ENCODE measurements around the gene ANO1.

ANO1 gene

DNA sequence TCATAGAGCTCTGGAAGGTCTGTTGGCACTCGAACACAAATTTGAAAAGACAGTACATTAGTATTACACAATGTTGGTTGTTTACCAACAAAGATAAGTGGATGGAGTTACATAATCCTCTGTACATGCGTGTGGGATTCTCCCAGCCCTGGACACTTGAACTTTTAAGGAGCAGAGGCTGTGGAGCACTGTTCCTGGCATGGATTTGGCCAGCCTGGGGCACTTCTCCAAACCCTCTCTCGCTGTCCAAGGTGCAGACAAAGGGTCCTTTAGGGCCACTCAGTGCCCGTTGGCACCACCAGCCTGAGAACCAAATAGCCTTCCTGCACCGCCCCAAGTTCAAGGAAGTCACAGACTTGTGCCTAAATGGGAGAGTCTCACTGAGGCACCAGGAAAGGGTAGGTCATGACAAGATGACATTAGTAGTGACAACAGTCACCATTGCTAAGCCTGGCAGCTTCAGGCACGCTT, 1.6 kb upstream of the ANO1 start:
- Histone ChIP-seq H3K4me3 (ENCODE audit: low read length) (no peak overlapping the region), H3K56ac (ENCODE audit: low read length) (no peak overlapping the region), H2BK15ac (replicated peaks; ENCODE audit: low read depth) (no peak overlapping the region), H3K4me2 (ENCODE audit: low read length) (no peak overlapping the region), H3K4me1 (ENCODE audit: control insufficient read depth, low read depth, low read length) (no peaks in the 10 kb centered on the region), H3K9ac (ENCODE audit: low read length) (no peak overlapping the region), H3K36me3 (ENCODE audit: control insufficient read depth, insufficient read depth, low read length) (no peaks in the 10 kb centered on the region), H3K18ac (ENCODE audit: low read length) (no peak overlapping the region), H3K4ac (ENCODE audit: low read depth, low read length) (no peak overlapping the region), H3K23ac (ENCODE audit: low read length) (no peak overlapping the region), H2BK120ac (ENCODE audit: low read depth, low read length) (no peak overlapping the region), H3K27me3 (ENCODE audit: insufficient read depth, low read length, poor library complexity) (peaks cover 27% of the 10 kb centered on the region), H4K8ac (ENCODE audit: low read depth, low read length) (no peak overlapping the region), H3K79me1 (ENCODE audit: low read length) (no peaks in the 10 kb centered on the region), H3K27ac (ENCODE audit: low read depth, low read length) (no peak overlapping the region), H2AK5ac (ENCODE audit: low read length) (no peak overlapping the region), H2BK5ac (ENCODE audit: low read length) (no peak overlapping the region), H3K79me2 (ENCODE audit: control insufficient read depth, insufficient read depth, low read length) (no peaks in the 10 kb centered on the region), H4K5ac (ENCODE audit: low read length) (no peak overlapping the region)
- WGBS (ENCODE audit: extremely low coverage, insufficient coverage, low lambda C conversion rate): no CpG with 5 or more reads among the region's 6 CpGs
- no peak for DNase-seq

DNA sequence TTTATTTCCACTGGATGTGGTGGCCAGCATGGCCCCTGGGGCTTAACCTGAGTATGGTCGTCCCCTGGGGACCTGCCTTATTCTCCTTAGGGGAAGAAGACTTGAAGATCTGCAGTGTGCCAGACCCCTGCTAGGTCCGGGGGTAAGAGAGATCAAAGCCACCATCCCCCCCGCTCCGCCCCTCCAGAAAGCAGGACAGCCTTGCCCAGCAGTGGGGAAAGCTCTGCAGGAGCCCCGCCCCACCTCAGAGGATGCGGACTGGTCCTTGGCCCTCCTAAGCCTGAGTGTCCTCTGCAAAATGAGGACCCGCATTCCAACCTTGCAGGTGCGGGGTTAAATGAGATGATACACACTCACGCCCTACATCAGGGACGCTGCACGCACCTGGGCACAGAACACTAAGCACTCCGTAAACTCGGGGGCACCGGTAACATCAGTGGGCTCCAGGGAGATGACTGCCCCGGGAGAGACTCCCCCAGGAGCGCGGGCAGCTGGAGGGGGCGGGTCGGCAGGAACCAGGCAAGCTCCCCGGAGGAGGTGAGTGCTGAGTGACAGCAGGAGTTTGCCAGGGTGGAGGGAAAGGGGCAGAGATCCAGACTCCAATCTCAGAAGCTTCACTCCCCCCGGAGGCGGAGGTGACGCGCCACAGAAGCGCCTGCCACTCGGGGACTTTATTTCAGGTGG, 564 bp upstream of the ANO1 start:
- H3K56ac ChIP-seq (ENCODE audit: low read length): no peak overlapping the region
- no peaks in the 10 kb centered on the region for H3K79me2 ChIP-seq (ENCODE audit: control insufficient read depth, insufficient read depth, low read length)
- H2BK5ac ChIP-seq (ENCODE audit: low read length): no peak overlapping the region
- H3K4me3 ChIP-seq (ENCODE audit: low read length): no peak overlapping the region
- no peak overlapping the region for H3K9ac ChIP-seq (ENCODE audit: low read length)
- no peak overlapping the region for H4K8ac ChIP-seq (ENCODE audit: low read depth, low read length)
- H3K4me2 ChIP-seq (ENCODE audit: low read length): no peak overlapping the region
- H3K79me1 ChIP-seq (ENCODE audit: low read length): no peaks in the 10 kb centered on the region
- H2AK5ac ChIP-seq (ENCODE audit: low read length): no peak overlapping the region
- H4K5ac ChIP-seq (ENCODE audit: low read length): no peak overlapping the region
- DNase-seq: no peak
- no peaks in the 10 kb centered on the region for H3K36me3 ChIP-seq (ENCODE audit: control insufficient read depth, insufficient read depth, low read length)
- no peak overlapping the region for H2BK120ac ChIP-seq (ENCODE audit: low read depth, low read length)
- H3K18ac ChIP-seq (ENCODE audit: low read length): no peak overlapping the region
- WGBS (ENCODE audit: extremely low coverage, insufficient coverage, low lambda C conversion rate): no CpG with 5 or more reads among the region's 26 CpGs
- no peak overlapping the region for H3K23ac ChIP-seq (ENCODE audit: low read length)
- no peak overlapping the region for H3K27ac ChIP-seq (ENCODE audit: low read depth, low read length)
- no peaks in the 10 kb centered on the region for H3K4me1 ChIP-seq (ENCODE audit: control insufficient read depth, low read depth, low read length)
- H3K4ac ChIP-seq (ENCODE audit: low read depth, low read length): no peak overlapping the region
- no peak overlapping the region for H2BK15ac ChIP-seq (replicated peaks; ENCODE audit: low read depth)
- peaks cover 27% of the 10 kb centered on the region for H3K27me3 ChIP-seq (ENCODE audit: insufficient read depth, low read length, poor library complexity)

DNA sequence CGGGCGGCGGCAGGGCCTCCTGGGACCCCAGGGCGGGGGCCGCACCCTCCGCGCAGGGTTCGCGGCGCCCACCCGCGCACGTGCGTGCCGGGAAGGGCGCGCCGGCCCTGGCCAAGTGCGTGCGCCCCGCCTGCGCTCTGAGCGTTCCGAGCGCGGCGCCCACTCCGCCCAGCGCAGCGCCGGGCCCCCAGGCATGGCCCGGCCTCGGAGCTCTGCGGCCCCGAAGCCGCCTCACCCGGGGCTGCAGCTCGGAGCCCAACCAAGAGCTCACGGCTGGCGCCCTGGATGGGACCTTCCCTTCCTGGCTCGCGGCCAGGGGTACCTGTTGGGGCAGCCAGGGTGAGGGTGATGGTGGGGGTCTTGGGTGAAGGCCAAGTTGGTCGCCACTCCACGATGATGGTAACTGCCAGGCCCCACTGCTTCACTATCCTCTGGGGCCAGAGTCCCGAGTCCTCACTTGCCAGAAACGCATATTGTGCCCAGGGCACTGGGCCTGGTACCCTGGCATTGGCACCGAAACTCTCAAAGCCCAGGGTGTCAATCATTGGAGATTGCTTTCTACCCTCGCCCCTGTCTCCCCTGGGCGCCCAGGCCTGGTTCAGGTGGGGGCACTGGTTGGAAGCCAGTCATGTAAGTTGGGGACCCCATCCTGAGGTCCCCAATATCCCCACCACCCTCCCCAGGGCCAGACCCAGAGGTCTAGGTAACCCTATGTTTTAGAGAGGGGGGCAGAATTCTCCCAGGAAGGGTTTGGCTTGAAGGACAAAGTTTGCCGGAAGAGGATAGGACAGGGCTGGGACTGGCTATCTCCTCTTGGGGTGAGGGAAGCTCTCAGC, 882 bp downstream of the ANO1 start:
- H3K4me2 ChIP-seq (ENCODE audit: low read length): peak overlapping the region; percentile 50
- H3K4ac ChIP-seq (ENCODE audit: low read depth, low read length): no peak overlapping the region
- H3K36me3 ChIP-seq (ENCODE audit: control insufficient read depth, insufficient read depth, low read length): no peaks in the 10 kb centered on the region
- no peak overlapping the region for H3K18ac ChIP-seq (ENCODE audit: low read length)
- no peak overlapping the region for H2BK120ac ChIP-seq (ENCODE audit: low read depth, low read length)
- H4K5ac ChIP-seq (ENCODE audit: low read length): no peak overlapping the region
- no peak overlapping the region for H3K4me3 ChIP-seq (ENCODE audit: low read length)
- H2AK5ac ChIP-seq (ENCODE audit: low read length): no peak overlapping the region
- H4K8ac ChIP-seq (ENCODE audit: low read depth, low read length): no peak overlapping the region
- H3K27me3 ChIP-seq (ENCODE audit: insufficient read depth, low read length, poor library complexity): peaks cover 19% of the 10 kb centered on the region
- no peak overlapping the region for H3K27ac ChIP-seq (ENCODE audit: low read depth, low read length)
- H3K4me1 ChIP-seq (ENCODE audit: control insufficient read depth, low read depth, low read length): no peaks in the 10 kb centered on the region
- no peak overlapping the region for H3K9ac ChIP-seq (ENCODE audit: low read length)
- H2BK5ac ChIP-seq (ENCODE audit: low read length): no peak overlapping the region
- H2BK15ac ChIP-seq (replicated peaks; ENCODE audit: low read depth): no peak overlapping the region
- no peaks in the 10 kb centered on the region for H3K79me2 ChIP-seq (ENCODE audit: control insufficient read depth, insufficient read depth, low read length)
- no peaks in the 10 kb centered on the region for H3K79me1 ChIP-seq (ENCODE audit: low read length)
- WGBS (ENCODE audit: extremely low coverage, insufficient coverage, low lambda C conversion rate): no CpG with 5 or more reads among the region's 50 CpGs
- H3K23ac ChIP-seq (ENCODE audit: low read length): no peak overlapping the region
- peak overlapping the region; percentile 7 for H3K56ac ChIP-seq (ENCODE audit: low read length)
- DNase-seq: no peak

DNA sequence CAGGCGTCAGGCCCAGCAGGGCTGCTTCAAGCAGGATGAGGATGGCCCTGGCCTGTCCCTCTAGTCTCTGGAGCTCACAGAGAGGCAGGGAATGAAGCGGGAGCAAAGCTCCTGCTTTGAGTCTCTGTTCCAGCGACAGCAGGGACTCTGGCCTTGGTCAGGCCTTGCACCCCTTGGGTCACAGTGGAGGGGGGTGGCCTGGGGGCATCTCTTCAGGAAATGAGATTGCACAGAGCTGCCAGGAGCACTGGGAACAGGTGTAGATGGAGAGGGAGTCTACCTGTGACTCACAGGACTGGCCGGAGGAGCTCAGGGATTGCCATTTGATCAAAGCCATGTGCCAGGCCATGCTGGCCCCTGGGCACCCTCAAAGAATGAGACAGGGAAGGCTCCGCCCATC, 1.6 kb downstream of the ANO1 start:
- Histone ChIP-seq H2AK5ac (ENCODE audit: low read length) (no peak overlapping the region), H3K56ac (ENCODE audit: low read length) (no peak overlapping the region), H3K79me2 (ENCODE audit: control insufficient read depth, insufficient read depth, low read length) (no peaks in the 10 kb centered on the region), H3K36me3 (ENCODE audit: control insufficient read depth, insufficient read depth, low read length) (no peaks in the 10 kb centered on the region), H2BK120ac (ENCODE audit: low read depth, low read length) (no peak overlapping the region), H4K8ac (ENCODE audit: low read depth, low read length) (no peak overlapping the region), H3K79me1 (ENCODE audit: low read length) (no peaks in the 10 kb centered on the region), H3K4me3 (ENCODE audit: low read length) (no peak overlapping the region), H3K4ac (ENCODE audit: low read depth, low read length) (no peak overlapping the region), H4K5ac (ENCODE audit: low read length) (no peak overlapping the region), H2BK15ac (replicated peaks; ENCODE audit: low read depth) (no peak overlapping the region), H3K4me1 (ENCODE audit: control insufficient read depth, low read depth, low read length) (no peaks in the 10 kb centered on the region), H3K4me2 (ENCODE audit: low read length) (no peak overlapping the region), H2BK5ac (ENCODE audit: low read length) (no peak overlapping the region), H3K27ac (ENCODE audit: low read depth, low read length) (no peak overlapping the region), H3K23ac (ENCODE audit: low read length) (no peak overlapping the region), H3K27me3 (ENCODE audit: insufficient read depth, low read length, poor library complexity) (peaks cover 19% of the 10 kb centered on the region), H3K9ac (ENCODE audit: low read length) (no peak overlapping the region), H3K18ac (ENCODE audit: low read length) (no peak overlapping the region)
- DNase-seq: no peak
- no CpG with 5 or more reads among the region's 5 CpGs for WGBS (ENCODE audit: extremely low coverage, insufficient coverage, low lambda C conversion rate)

DNA sequence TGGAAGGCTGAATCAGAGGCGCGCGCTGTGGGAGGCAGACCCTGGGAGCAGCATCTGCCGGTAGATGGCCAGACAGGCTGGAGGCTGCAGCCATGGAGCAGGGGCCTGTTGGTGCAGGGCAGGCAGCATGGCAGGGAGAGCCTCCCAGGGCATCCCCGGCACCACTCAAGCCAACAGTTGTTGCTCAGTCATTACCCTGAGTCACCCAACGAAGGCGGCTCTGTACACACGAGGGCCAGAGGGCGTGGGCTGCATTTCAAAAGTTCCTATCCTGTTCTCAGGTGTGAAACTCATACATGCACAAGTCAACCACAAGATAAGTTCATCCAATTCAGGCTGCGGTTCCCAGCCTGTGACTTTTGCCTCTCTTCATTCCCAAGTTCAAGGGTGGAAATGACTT, 2.6 kb downstream of the ANO1 start:
- Histone ChIP-seq H3K9ac (ENCODE audit: low read length) (no peak overlapping the region), H4K5ac (ENCODE audit: low read length) (no peak overlapping the region), H3K79me1 (ENCODE audit: low read length) (no peaks in the 10 kb centered on the region), H4K8ac (ENCODE audit: low read depth, low read length) (no peak overlapping the region), H2AK5ac (ENCODE audit: low read length) (no peak overlapping the region), H3K4me3 (ENCODE audit: low read length) (no peak overlapping the region), H3K27me3 (ENCODE audit: insufficient read depth, low read length, poor library complexity) (peaks cover 19% of the 10 kb centered on the region), H3K79me2 (ENCODE audit: control insufficient read depth, insufficient read depth, low read length) (no peaks in the 10 kb centered on the region), H3K27ac (ENCODE audit: low read depth, low read length) (no peak overlapping the region), H3K4me1 (ENCODE audit: control insufficient read depth, low read depth, low read length) (no peaks in the 10 kb centered on the region), H3K23ac (ENCODE audit: low read length) (no peak overlapping the region), H3K36me3 (ENCODE audit: control insufficient read depth, insufficient read depth, low read length) (no peaks in the 10 kb centered on the region), H3K18ac (ENCODE audit: low read length) (no peak overlapping the region), H2BK5ac (ENCODE audit: low read length) (no peak overlapping the region), H3K4ac (ENCODE audit: low read depth, low read length) (no peak overlapping the region), H3K4me2 (ENCODE audit: low read length) (no peak overlapping the region), H2BK120ac (ENCODE audit: low read depth, low read length) (no peak overlapping the region), H3K56ac (ENCODE audit: low read length) (no peak overlapping the region), H2BK15ac (replicated peaks; ENCODE audit: low read depth) (no peak overlapping the region)
- WGBS (ENCODE audit: extremely low coverage, insufficient coverage, low lambda C conversion rate): no CpG with 5 or more reads among the region's 10 CpGs
- DNase-seq: no peak
